Hindlimb muscle (tissue), 1 donor: ENCODE results near the gene ZNF362. TPM values are rescaled to one million over a fixed set of nuclear protein-coding genes. Genes with fewer than 3 reads are reported as not detected.
A peak's percentile ranks its signal among the peaks of the same experiment; 100 is the strongest.

Experiments
- DNase-seq: peaks from one replicate; pipeline ENCODE4 v3.0.0-alpha.2; 2013
- polyA plus RNA-seq: library from polyadenylated mRNA; unstranded; fragments of 120-200 nt; gene quantifications from one replicate; pipeline ENCODE4 v1.2.1, GENCODE V29; 2013; ENCODE audit not compliant: insufficient read length

The ZNF362 gene
- polyA plus RNA-seq, 1 donor: 35.1 TPM

- DNase-seq: no peak
These were observed 92.4 kb downstream of the ZNF362 start for GRCh38 chr1:33348676-33349080.

DNA sequence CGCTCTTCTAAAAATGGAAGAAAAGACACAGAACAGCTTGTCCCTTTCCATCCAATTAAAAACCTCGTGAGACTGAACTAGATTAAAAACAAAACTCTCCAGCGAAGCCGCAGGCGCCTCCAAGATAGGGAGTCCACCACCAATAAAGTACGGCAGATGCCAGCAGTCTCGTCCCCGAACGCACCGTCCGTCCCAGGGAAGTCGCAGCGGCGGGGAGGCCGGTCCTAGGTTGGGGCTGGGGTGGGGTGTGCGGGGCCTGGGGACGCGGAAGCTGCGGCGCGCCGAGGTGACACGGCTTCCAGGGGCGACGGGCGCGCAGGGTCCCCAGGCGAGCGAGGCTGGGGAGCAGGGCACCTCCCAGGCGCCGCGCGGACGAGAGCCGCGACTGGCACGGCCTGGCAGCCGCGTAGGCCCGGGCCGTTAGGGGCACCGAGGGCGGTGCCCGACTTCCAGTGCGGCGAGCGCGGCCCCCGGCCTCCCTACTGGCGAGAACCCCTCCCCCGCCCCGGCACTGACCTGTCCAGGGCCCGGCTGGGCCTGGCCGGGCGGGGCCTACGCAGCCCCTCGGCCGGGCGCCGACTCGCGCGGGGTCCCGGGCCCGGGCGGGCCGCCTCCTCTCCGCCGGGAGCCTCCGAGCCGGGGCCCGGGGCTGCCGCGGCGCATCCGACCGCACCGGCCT lies 92.9 kb downstream of the ZNF362 start:
- no peak for DNase-seq

DNA sequence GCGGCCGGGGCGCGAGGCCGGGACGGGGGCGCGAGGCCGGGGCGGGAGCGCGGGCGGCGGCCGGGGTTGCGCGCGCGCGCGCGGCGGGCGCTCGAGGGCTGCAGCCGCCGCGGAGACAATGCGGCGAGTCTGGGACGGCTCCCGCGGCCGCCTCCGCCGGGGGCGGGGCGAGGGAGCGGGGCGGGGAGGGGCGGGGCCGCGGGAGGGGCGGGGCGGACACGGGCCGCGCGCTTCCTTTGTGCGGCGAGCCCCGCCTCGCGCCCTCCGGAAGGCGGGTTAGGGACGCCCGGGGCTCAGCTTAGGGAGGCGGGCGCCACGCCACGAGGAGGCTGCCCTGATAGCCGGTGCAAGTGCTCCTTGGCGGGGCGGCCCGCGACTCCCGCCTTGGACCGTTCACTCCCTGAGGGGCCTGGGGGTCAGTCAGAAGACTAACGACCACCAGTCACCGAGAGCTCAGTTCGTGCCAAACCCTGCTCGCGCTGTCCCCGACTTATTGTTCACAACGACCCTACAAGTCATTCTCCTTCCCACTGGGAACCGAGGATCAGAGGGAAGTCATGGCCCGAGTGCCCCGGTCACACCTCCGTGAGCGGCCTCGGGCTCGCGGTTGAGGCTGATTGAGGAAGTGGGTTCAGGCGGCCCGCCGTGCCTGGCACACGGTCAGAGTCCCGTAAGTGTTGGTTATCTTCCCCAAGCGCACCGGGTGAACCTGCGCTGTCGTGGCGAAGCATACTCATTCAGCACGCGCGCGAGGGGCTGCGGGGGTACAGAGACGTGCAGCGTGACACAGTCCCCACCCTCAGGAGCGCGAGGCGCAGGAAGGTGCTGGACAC lies 93.7 kb downstream of the ZNF362 start:
- DNase-seq: peak; percentile 87

Other genes starting within 250 kb of the ZNF362 start
- gene AK2, start 219.6 kb upstream of the ZNF362 start, polyA plus RNA-seq: 124 TPM
- 5.2 TPM for gene AZIN2, start 175.3 kb upstream of the ZNF362 start, polyA plus RNA-seq
- 7.5 TPM for gene TRIM62, start 74.4 kb upstream of the ZNF362 start, polyA plus RNA-seq
- gene A3GALT2, start 64.6 kb downstream of the ZNF362 start, polyA plus RNA-seq: not detected
- 77.9 TPM for gene PHC2, start 174.6 kb downstream of the ZNF362 start, polyA plus RNA-seq
- 2.8 TPM for gene ZSCAN20, start 216.2 kb downstream of the ZNF362 start, polyA plus RNA-seq